Prostate gland (tissue), 2 donors: ENCODE measurements around the gene CD40. TPM values are rescaled to one million over a fixed set of nuclear protein-coding genes. Genes with fewer than 3 reads are reported as not detected.

Experiments
- DNase-seq: peaks from one replicate; pipeline ENCODE4 v3.0.0-alpha.2; 2019; ENCODE audit warnings: low spot score
- H3K27ac ChIP-seq, 2 donors: fragments of 200-600 bp; sonication (generic); 2 replicates each; pipeline ENCODE4 v1.5.1; 2017 to 2019
- H3K27me3 ChIP-seq: fragments of 200-600 bp; sonication (generic); replicated peaks from 2 replicates; pipeline ENCODE4 v1.5.1; 2019; ENCODE audit not compliant: insufficient read depth
- H3K36me3 ChIP-seq, 2 donors: fragments of 200-600 bp; sonication (generic); 1 replicate in 1 of 2; 2 replicates in 1 of 2; pipeline versions ENCODE4 v1.5.1 to v1.8.1; 2017 to 2019
- H3K4me1 ChIP-seq: fragments of 200-600 bp; sonication (generic); replicated peaks from 2 replicates; pipeline ENCODE4 v1.5.1; 2019
- H3K4me3 ChIP-seq, 2 donors: fragments of 200-600 bp; sonication (generic); 2 replicates each; pipeline ENCODE4 v1.5.1; 2017 to 2019
- H3K9me3 ChIP-seq: fragments of 200-600 bp; sonication (generic); 2 replicates; pipeline ENCODE4 v1.5.1; 2017
- POLR2A ChIP-seq: fragments of 450-650 bp; IDR thresholded peaks from one replicate; pipeline ENCODE4 v1.6.1; 2016; ENCODE audit warnings: antibody characterized with exemption, mild to moderate bottlenecking
- POLR2AphosphoS5 ChIP-seq: sonication (generic); formaldehyde crosslinking; IDR thresholded peaks from one replicate; pipeline ENCODE4 v1.6.1; 2017; ENCODE audit warnings: antibody characterized with exemption
- WGBS: methylation state at CpG from one replicate; pipeline ENCODE4 v1.1.5; 2018; 5-methylcytosine and 5-hydroxymethylcytosine counted together
- intact Hi-C: fragments of 100-400 bp; cut with DNase I; formaldehyde crosslinking; loops from one replicate; pipeline ENCODE4 v1.14.2; 2022
- total RNA-seq, 2 donors: library from RNA; depleted of rRNA; stranded (reverse); fragments of >200 nt; gene quantifications; one replicate each; pipeline ENCODE4 v1.1.0, GENCODE V29; 2016
- TF ChIP-seq, protein P1 (sequence below), 4 experiments: fragments of 200-600 bp in 2 of 4; fragments of 450-650 bp in 2 of 4; sonication (generic) in 2 of 4; IDR thresholded peaks; 1 replicate in 3 of 4; 2 replicates in 1 of 4; pipeline ENCODE4 v1.5.1; 2016 to 2019; ENCODE audit warnings: antibody characterized with exemption in 4 of 4, mild to moderate bottlenecking in 2 of 4, moderate library complexity in 2 of 4

CD40 gene
- total RNA-seq, 2 donors from 2014 or later: 16.9 to 27.1 TPM

DNA sequence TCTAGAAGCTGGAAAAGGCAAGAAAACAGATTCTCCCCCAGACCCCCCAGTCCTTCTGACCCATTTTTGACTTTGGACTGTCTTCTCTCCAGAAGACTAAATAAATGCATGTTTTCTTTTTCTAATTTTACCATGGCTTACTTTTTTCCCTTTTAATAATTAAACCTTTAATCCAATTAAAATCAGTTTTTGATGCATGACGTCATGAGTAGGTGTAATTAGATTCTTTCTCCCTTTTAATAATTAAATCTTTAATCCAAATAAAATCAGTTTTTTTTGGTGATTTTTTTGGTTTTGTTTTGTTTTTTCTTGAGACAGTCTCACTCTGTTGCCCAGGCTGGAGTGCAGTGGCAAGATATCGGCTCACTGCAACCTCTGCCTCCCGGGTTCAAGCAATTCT, 15.2 kb upstream of the CD40 start:
- no peaks in the 10 kb centered on the region for H3K36me3 ChIP-seq
- no peak overlapping the region for H3K4me3 ChIP-seq
- TF ChIP-seq POLR2A: no peak
- TF ChIP-seq, protein P1, sequence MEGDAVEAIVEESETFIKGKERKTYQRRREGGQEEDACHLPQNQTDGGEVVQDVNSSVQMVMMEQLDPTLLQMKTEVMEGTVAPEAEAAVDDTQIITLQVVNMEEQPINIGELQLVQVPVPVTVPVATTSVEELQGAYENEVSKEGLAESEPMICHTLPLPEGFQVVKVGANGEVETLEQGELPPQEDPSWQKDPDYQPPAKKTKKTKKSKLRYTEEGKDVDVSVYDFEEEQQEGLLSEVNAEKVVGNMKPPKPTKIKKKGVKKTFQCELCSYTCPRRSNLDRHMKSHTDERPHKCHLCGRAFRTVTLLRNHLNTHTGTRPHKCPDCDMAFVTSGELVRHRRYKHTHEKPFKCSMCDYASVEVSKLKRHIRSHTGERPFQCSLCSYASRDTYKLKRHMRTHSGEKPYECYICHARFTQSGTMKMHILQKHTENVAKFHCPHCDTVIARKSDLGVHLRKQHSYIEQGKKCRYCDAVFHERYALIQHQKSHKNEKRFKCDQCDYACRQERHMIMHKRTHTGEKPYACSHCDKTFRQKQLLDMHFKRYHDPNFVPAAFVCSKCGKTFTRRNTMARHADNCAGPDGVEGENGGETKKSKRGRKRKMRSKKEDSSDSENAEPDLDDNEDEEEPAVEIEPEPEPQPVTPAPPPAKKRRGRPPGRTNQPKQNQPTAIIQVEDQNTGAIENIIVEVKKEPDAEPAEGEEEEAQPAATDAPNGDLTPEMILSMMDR (IDR thresholded peaks at IDR 0.05): no peak
- TF ChIP-seq POLR2AphosphoS5: no peak
- DNase-seq: no peak
- WGBS: 92% methylated on average over 3 of the region's 3 CpGs
- intact Hi-C loops: no loop called here
- no peaks in the 10 kb centered on the region for H3K9me3 ChIP-seq
- peaks cover 3% of the 10 kb centered on the region for H3K27me3 ChIP-seq
- no peak overlapping the region for H3K27ac ChIP-seq
- H3K4me1 ChIP-seq: no peaks in the 10 kb centered on the region

- intact Hi-C loops: no loop called here
- 85% methylated on average over 3 of the region's 3 CpGs for WGBS
- H3K27me3 ChIP-seq: peaks cover 3% of the 10 kb centered on the region
Observed at GRCh38 chr20:46104262-46104661, 13.9 kb upstream of the CD40 start.

DNA sequence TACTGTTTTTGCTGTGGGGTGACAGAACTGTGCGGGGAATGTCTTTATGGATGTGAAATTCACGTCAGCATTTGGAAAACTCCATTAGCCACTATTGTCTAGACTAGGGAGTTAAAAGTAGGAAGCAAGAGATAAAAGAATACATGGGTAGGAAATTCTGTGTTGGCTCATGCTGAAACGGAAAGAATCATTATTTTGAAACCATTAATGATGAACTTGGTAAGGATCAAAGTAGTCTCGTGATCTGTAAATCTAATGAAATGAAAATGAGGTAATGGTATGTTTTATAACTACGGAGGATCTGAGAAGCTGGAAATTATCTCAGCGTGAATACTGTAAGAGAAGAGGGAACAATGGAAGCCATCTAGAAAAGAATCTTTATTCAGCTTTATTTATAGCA, 11.1 kb upstream of the CD40 start:
- no peak for DNase-seq
- Histone ChIP-seq H3K27ac (no peak overlapping the region), H3K4me3 (no peak overlapping the region), H3K4me1 (no peaks in the 10 kb centered on the region), H3K27me3 (peaks cover 3% of the 10 kb centered on the region), H3K36me3 (no peaks in the 10 kb centered on the region), H3K9me3 (no peaks in the 10 kb centered on the region)
- WGBS: 37% methylated on average over 6 of the region's 6 CpGs
- intact Hi-C loops: no loop called here
- TF ChIP-seq POLR2A: no peak
- TF ChIP-seq, protein P1 (IDR thresholded peaks at IDR 0.05): no peak
- no peak for TF ChIP-seq POLR2AphosphoS5

More at GRCh38 chr20:46104262-46104661, 13.9 kb upstream of the CD40 start:
- H3K27ac ChIP-seq: no peak overlapping the region
- no peak for DNase-seq
- H3K36me3 ChIP-seq: no peaks in the 10 kb centered on the region
- TF ChIP-seq POLR2A: no peak
- TF ChIP-seq POLR2AphosphoS5: no peak
- TF ChIP-seq, protein P1 (IDR thresholded peaks at IDR 0.05): no peak
- no peaks in the 10 kb centered on the region for H3K9me3 ChIP-seq
- H3K4me3 ChIP-seq: no peak overlapping the region
- no peaks in the 10 kb centered on the region for H3K4me1 ChIP-seq

GRCh38 chr20:46108435-46108841, 9.7 kb upstream of the CD40 start:
- Histone ChIP-seq H3K27ac (no peak overlapping the region), H3K36me3 (no peaks in the 10 kb centered on the region), H3K4me3 (no peak overlapping the region), H3K9me3 (no peaks in the 10 kb centered on the region), H3K4me1 (no peaks in the 10 kb centered on the region), H3K27me3 (no peaks in the 10 kb centered on the region)
- TF ChIP-seq POLR2AphosphoS5 (no peak), POLR2A (no peak)
- TF ChIP-seq, protein P1 (IDR thresholded peaks at IDR 0.05): no peak
- no peak for DNase-seq
- intact Hi-C loops: no loop called here
- 87% methylated on average over 5 of the region's 5 CpGs for WGBS

- DNase-seq: no peak
Observed at GRCh38 chr20:46108976-46109375, 9.1 kb upstream of the CD40 start.

More at GRCh38 chr20:46108976-46109375, 9.1 kb upstream of the CD40 start:
- H3K9me3 ChIP-seq: no peaks in the 10 kb centered on the region
- TF ChIP-seq POLR2A: no peak
- no peak for TF ChIP-seq POLR2AphosphoS5
- TF ChIP-seq, protein P1 (IDR thresholded peaks at IDR 0.05): no peak
- no peak overlapping the region for H3K4me3 ChIP-seq
- no peaks in the 10 kb centered on the region for H3K36me3 ChIP-seq
- no peak overlapping the region for H3K27ac ChIP-seq
- WGBS: 92% methylated on average over 14 of the region's 14 CpGs
- intact Hi-C loops: no loop called here
- H3K4me1 ChIP-seq: no peaks in the 10 kb centered on the region
- no peaks in the 10 kb centered on the region for H3K27me3 ChIP-seq
